Right hindlimb (tissue), 1 donor: ENCODE measurements around the gene TEDC1.

Source experiments
- DNase-seq: peaks from one replicate; pipeline ENCODE4 v3.0.0-alpha.2; 2018

The TEDC1 gene

DNA sequence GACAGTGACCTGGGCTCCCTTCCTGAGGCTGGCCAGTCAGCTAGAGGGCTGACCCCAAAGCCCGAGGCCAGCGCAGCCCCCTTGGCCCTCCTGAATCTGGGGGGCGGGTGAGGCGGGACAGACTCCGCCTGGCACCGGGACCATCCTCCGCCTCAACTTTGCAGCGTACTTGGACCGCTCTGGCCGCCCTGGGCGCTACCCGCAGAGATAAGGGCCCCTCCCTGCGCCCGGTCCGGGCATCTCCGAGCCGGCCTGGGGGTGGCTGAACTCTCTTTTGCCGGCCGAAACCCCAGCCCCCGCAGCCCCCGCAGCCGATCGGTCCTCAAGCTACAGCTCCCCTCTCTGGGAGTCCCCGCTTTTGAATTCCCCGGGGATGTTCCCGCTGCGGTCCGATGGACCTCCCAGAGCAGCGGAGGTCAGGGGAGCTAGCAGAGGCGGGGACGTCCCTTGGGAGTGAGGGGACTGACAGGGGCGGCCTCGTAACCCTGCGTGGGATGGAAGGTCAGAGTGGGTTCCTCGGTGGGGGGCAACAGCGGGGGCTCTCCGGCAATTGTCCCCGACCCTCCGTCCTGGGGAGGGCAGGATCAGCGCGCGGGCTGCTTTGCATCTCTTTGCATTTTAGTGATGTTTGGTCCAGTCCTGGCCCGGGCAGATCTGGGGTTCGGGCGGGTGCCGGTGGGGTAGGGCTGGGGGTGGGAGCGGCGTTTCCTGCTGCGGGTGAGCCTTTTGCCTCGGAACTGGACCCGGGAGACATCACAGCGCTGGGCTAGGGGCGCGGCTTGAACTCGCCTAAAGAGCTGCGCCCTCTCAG lies 4.7 kb upstream of the TEDC1 start, which contains the start of gene CRIP1:
TSS of gene CRIP1 (plus strand) at position 724 of the 811 bp plus-strand sequence. CDS start 374 bp downstream, outside the sequence.
- DNase-seq, result peak; percentile 52

DNA sequence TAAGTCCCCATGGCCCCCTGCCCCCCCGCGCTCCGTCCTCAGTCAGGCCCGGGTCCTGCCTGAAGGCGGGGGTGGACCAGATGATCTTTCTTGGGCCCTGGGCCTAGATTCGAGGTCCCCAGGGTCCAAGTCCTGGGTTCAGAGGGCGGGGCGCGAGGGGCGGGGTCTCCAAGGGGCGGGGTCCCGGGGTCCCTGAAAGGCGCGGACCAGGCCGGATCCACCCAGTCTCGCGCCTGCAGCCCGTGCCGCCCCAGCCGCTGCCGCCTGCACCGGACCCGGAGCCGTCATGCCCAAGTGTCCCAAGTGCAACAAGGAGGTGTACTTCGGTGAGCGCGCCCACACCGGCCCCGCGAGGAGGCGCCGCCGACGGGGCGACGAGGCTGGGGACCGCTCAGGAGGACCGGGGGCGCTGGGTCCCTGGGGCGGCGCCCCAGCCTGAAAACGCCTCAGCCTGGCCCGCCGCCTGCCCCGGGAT lies 4.0 kb upstream of the TEDC1 start:
- peak; percentile 73 for DNase-seq

DNA sequence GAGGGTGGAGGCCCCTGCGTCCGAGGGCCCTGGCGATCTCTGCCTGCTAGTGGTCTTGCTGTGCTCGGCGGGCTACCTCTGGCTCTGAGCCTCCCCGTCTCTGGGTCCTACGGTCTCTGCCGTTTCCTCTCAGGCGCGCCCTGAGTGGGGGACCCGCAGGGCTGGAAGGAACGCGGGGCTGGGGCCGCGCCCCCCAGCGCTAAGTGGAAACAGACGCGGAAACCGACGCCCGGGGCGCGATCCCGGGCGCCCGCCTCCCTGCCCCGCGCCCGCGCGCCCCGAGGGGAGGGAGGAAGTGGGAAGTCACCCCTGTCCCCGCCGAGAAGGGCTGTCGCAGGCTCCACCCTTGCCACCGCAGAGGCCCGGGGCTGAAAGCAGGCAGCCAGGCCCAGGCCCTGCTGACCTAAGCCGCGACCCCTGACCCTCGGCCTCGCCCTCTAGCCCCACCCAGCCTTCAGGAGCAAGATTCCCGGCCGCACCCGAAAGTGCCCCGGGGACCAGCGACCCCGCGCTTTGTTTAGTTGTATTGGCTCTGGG lies 3.5 kb upstream of the TEDC1 start:
- peak; percentile 56 for DNase-seq

DNA sequence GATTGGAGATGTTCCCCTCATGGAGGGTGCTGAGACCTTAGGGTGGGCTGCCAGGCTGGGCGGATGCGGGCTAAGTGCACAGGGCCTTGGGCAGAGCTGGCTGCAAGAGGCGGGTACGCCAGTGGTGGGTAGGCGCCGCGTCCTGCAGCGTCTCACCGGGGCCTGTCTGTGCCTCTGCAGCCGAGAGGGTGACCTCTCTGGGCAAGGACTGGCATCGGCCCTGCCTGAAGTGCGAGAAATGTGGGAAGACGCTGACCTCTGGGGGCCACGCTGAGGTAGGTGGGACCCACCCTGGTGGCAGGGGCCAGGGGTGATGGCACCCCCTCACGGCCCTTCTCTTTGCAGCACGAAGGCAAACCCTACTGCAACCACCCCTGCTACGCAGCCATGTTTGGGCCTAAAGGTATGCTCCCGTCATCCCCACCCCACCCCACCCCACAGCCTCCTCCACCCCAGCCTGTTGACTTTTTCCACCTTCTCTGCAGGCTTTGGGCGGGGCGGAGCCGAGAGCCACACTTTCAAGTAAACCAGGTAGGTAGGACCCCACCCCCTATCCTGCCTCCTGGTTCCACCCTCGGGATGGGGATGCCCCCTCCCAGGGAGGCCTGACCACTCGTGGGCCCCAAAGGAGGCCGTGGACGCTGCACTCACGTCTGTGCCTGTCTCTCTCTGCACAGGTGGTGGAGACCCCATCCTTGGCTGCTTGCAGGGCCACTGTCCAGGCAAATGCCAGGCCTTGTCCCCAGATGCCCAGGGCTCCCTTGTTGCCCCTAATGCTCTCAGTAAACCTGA lies 2.9 kb upstream of the TEDC1 start:
- peak; percentile 49 for DNase-seq

DNA sequence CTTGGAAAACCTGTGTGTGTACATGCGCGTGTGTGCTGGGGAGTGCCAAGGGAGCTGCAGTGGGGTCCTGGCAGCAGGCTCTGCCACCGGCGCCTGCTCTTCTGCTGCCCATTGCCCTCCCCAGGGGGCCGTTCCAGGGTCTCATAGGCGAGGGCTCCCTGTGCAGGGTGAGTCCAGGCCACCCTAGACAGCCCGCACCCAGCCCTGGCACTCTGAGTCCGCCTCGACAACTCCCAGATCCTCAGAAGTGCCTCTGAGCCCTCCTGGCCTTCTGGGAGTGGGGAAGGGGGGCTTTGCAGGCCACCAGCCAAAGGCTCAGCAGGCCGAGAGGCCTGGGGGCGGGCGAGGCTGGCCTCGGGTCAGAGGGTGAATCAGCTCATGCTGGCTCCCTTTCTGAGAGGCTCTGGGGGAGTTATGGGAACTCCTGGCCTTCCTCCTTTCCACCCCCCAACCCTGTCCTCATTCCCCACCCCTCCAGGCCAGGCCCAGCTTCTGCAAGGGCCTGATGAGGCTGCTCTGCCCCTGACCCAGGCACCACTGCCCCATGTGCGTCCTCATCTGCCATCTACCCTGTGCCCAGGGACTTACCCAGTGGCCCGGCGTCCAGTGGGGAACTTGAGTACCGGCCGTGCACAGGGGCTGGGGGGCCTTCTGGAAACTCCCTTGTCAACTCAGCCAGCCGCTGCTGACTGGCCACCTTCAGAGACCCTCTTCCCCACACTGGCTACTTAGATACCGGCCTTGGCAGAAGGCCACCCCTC lies 2.1 kb upstream of the TEDC1 start:
- DNase-seq, result no peak

DNA sequence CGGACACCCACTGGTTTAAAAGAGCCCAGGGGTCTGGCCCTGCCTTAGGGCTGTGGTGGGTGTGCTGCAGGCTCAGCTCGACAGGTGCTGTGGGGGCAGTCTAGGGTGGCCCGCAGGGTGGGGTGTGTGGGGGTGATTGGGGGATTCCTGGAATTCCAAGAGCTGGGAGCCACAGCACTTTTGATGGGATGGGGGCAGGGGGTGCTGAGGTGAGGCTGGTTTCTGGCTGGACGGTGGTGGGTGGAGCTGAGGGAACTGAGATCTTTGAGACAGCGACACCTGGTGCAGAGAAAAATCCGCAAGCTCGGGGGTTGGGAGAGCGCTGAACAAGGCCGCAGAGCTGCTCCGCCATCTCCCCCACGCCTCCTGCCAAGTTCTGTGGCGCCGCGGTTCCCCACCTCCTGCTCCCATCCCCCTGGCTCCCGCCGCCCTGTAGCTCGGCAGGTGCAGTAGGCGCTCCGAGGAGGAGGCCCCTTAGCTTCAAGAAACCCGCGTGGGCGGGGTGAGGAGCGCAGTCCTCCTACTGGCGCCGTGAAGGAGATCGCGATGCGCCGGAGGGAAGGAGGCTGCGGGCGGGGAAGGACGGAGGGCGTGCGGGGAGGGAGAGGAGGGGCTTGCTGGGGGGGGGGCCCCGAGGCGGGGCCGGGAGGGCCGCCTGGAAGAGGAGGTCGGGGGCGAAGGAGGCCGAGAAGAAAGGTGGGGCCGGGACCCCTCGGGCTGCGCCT lies 1.3 kb upstream of the TEDC1 start:
- DNase-seq, result peak; percentile 93

DNA sequence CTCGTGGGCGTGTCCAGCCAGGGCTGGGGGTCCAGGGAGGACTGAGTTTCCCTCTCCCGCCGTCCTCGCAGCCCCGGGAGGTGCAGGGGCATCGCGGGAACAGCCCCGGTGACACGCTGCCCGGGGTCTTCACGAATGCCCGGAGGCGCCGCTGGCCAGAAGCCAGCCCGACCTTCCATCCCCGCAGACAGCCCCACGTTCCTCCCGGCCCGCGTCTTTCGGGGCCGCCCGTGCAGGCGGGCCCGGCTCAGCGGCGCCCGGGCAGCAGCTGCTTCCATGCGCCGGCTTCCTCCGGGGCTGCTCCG lies 827 bp upstream of the TEDC1 start:
- DNase-seq, result no peak

DNA sequence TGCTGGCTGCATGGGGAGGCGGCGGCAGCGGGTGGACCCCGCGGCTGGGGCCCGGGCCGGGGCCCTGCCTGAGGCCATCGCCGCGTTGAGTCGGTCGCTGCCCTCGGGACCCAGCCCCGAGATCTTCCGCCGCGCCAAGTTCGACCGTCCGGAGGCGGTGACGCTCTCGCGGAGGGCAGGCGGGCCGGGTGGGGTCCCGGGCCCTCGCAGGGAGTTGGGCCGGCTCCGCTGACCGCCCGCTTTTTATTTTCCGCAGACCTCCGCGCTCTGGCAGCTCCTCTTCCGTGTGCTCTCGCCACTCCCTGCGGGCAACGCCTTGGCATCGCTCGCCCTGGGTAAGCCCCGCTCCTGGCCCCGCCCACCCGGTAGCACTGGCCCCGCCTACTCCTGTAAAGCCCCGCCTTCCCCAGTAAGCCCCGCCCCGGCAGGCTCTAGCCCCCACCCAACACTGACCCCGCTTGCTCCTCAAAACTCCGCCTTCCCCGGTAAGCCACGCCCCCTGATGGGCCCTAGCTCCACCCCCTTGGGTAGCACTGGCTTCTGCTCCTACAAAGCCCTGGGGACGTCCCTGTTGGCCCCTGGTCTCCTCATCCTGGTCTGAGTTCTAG lies 424 bp downstream of the TEDC1 start:
- peak; percentile 79 for DNase-seq

DNA sequence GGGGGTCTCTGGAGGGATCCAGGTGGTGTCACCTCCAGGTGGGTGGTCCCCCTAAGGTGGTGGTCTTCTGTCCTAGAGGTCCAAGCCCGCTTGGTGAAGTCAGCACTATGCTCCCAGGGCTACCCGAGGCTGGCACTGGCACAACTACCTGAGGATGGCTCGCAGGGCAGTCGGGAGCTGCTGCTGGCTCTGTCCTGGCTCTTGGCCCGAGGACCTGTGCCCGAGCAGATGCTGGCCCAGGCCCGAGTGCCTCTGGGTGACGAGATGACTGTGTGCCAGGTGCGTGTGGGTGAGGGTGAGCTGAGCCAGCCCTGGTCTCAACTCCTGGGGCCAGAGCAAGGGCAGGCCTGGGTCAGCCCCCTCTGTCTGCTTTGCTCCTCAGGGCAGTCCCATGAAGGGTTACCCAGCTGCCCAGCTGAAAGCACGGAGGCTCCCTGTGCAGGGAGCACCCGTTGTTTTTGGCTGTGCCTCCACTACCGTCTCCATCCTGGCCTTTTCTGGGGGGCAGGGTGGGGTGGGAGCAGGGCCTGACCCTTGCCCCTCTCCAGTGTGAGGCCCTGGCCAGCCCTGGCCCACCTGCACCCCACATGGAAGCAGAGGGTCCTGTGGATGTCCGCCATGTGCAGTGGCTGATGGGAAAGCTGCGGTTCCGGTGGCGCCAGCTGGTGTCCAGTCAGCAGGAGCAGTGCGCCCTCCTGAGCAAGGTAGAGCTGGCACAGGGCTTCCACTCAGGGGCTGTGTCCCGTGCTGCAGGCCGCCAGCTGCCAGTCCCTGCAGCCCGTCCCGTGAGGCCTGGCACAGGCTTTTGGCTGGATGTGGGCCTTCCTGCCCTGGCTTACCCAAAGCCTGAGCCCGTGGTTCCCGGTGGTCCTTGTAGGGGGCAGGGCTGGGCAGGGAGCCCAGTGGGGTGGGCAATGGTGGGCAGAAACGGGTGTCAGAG lies 1.3 kb downstream of the TEDC1 start:
- peak; percentile 68 for DNase-seq

DNA sequence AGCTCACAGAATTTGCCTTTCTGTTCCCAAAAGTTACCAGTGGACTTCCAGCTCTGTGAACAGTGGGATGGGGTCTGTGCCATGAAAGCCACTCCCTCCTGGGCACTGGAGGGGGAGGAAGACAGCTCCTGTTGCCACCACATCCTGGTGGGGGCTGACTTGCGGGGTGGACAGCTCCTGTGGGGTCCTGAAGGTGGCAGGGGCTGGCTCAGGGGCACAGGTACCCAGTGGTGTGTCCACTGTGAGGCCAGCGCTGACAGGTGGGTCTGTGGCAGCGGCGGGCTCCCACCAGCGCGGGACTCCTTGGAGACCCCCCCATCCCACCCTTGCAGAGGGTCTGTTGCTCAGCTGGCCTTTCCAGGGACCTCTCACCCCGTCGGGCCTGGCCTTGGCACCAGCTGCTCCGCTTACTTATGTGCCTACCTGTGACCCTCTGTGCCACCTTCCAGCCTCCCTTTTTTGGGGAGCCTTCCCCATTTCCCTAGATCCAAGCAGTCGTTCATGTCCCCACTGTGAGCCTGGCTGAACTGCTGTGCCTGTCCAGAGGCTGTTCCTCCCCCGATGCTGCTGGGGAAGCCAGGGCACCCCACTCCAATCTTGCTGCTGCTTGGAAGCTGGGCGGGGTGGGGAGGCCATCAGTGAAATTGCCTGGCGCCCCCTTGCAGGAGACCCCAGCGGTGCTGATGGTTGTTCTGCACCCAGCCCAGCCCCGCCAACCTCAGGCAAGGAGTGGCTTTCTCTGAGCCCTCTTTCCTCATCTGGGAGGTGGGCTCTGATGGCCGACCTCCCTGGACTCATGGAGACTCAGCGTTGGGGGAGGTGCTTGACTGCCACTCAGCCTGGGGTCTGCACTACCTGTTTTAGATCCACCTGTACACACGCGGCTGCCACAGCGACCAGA lies 2.2 kb downstream of the TEDC1 start:
- DNase-seq, result peak; percentile 41

DNA sequence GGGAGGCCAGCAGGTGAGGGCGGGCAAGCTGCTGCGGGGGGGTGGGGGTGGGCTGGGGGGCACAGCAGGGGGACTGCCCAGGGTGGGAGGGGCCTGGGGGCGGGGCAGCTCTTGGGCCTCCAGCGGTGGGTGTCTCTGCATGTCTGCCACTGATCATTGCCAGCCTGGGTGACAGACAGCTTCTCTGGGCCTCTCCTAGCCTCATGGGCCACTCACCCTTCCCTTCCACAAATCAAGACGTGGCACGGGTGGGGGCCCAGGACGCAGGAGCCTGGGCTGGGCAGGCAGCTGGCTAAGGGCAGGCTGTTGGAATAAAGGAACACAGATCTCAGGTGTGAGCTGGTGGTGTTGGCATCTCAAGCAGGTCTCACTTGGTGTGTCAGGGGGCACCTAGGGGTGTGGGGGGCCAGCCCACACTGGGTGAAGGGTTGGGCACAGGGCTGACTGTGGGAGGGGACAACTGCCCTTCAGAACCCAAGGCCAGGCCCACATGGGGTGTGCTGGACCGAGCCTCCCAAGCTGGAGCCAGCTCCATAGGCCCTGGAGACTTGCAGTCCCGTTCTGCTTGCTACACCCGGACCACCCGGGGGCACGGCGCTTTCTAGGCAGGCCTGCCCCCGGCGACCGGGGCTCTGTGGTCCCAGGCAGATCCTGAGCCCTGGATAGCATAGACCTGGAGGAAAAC lies 3.0 kb downstream of the TEDC1 start:
- DNase-seq, result peak; percentile 30

DNA sequence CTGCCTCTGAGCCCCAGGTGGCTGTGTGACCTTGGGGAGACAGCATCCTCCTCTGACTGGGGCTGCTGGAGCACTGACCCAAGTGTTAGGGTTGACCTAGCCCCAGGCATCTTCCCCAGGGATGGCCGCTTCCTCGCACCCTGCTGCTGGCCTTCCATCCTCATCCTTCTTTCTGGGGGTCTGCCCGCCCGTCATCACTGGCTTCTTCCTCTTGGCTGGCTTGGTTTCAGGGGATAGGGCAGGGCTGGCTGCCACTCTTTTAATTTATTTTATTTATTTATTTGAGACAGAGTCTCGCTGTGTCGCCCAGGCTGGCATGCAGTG lies 3.5 kb downstream of the TEDC1 start:
- DNase-seq, result no peak

DNA sequence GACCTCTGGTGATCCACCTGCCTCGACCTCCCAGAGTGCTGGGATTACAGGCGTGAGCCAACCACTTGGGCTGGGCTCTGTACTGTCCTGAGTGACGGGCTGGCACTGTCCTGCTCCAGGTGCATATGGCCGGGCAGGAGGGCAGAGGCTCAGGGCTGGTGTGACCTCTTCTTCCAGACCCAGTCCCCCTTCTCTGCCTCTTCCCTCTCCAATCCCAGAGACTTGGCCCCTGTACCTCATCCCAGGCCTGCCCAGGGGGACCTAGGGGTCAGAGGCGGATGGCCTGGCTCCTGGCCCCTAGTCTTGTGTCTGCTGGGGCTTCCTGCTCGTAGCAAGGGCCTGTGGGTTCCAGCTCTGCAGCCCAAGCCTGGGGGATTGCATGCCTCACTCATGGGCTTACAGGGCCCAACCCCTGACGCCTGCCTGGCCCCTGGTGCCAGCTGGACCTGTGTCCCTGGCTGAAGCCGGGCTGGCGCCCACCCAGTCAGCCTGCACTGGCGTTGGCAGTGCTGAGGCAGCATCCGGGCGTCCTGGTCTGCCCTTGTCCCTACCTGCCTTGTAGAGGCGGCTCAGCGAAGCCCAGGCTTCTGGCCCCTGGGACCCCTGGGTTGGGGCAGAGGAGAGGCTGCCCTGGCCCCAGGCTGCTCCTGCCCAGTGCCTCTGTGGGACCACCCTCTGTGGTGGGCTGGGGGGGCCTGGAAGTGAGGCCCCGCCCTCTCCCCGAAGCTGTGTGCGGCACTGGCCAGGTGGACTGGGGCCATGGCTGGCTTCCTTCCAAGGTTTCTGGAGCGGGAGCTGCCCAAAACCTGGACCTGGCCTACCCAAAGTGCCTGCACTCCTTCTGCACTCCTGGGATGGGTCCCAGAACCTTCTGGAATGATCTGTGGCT lies 4.3 kb downstream of the TEDC1 start:
- DNase-seq, result peak; percentile 49

DNA sequence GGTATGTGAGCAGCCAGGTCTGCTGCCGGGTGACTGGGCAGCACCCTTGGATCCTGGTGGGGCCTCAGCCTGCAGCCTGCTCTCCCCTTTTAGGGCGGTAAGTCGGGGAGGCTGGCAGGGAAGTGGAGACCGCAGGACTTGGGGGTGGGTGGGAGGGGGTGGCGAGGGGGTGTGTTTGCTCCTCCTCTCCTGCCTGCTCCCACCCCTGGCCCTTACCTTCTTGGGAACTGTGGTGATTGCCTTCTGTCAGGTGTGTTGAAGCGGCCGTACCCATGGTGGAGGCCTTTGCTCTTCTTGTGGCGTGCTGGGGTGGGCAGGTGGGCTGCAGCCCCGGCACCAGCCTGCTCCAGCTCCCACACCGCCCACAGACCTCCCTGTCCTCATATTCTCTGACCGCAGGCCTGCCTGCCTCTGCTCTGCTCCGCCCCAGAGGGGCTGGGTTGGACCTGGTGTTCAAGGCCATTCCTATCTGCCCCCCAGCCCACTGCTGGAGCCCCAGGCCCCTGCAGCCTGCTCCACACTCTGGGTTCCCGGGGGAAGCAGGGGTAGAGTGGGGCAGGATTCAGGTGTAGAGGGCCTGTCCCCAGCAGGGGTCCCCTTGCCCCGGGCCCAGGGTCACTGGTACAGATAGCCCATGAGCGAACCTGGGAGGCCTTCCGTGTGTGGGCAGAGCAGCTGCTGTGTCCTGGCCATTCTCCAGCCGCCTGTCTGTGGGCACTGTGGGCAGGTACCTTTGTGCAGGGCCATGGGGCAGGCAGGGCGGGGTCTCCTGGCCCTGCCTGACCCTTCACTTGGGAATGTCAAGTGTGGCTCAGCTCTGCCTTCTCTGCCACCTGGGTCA lies 5.2 kb downstream of the TEDC1 start:
- peak; percentile 26 for DNase-seq

DNA sequence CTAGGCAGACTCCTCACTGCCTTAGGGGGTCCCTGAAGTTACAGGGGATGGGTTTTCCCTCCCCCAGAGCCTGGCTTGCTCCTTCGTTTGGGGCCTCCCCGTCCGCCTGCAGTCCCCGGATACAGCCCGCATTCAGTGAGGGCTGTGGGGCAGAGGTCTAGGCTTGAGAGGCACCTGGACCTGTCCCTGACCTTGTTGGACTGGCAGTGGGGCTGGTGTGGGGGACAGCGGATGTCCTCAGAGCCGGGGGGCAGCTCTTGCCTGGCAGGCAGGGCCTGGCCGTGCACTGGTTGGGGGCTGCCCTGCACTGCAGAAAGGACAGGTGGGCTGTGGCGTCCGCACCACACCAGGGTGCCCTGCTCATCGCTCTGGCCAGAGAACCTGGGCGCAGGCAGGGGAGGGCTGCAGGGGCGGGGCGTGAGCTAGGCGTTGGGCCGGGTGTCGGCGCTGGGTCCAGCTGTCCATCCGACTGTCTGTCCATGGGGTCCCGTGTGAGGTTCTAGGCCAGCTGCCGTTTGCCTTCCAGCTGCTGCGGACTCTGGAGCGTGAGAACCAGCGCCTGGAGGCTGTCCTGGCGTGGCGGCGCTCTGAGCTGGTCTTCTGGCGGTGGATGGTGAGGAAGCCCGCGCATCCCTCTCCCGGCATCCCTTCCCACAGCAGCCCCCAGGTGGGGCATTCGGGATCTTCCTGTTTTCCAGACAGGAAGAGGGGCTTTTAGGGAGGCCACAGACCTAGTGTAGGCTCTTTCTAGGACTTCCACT lies 6.0 kb downstream of the TEDC1 start:
- DNase-seq, result peak; percentile 31
